T1000 (cell line): ENCODE measurements around the gene OTUD3.
"Not testable (repeated sequence)": the region's sequence is repeated elsewhere in the genome, so short reads cannot be mapped to it uniquely, and the experiment has no call there.

ENCODE experiments used
- DNase-seq: peaks from one replicate; lab custom pipeline; 2025; ENCODE audit warnings: mixed read lengths; lab: John Stamatoyannopoulos, UW

OTUD3 gene

DNA sequence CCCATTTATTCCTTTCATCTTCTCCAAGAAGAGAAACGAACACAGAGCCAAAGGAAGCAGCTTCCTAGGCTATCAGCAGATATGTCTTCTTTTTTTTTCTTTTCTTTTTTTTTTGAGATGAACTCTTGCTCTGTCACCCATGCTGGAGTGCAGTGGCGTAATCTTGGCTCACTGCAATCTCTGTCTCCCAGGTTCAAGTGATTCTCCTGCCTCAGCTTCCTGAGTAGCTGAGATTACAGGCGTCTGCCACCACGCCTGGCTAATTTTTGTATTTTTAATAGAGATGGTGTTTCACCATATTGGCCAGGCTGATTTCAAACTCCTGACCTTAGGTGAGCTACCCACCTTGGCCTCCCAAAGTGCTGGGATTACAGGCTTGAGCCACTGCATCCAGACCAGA is 13.6 kb upstream of the OTUD3 start:
- not testable (repeated sequence) for DNase-seq

DNA sequence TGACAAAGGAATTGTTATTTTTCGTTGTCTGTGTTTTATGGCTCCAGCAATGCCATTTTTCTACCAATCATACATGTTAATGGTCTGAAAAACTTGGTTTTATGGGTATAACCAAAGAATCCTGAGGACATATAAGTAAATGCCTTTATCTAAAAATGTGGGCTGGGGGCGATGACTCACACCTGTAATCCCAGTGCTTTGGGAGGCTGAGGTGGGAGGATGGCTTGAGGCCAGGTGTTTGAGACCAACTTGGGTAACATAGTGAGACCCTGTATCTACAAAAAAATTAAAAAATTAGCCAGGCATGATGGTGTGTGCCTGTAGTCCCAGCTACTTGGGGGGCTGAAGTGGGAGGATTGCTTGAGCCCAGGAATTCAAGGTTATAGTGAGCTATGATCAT is 12.7 kb upstream of the OTUD3 start:
- DNase-seq, result not testable (repeated sequence)

DNA sequence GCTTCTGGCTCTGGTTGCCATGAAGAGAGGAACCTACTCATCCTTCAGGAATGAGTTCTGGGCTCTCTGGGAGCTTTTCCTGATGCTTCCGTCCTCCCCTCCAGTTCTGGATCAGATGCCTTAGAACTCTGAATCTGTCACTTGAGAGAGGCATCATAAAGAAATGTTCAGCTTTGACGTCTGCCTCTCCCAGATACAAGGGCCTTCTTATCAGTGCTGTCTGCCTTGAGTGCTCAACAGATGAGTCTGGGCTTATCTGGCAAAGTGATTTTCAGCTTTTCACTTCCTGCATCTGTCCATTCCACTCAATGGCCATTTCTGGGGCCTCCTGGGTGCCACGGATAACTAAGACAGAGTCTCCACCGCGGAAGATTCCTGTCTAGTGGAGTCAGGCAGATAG is 12.3 kb upstream of the OTUD3 start:
- DNase-seq, result no peak

DNA sequence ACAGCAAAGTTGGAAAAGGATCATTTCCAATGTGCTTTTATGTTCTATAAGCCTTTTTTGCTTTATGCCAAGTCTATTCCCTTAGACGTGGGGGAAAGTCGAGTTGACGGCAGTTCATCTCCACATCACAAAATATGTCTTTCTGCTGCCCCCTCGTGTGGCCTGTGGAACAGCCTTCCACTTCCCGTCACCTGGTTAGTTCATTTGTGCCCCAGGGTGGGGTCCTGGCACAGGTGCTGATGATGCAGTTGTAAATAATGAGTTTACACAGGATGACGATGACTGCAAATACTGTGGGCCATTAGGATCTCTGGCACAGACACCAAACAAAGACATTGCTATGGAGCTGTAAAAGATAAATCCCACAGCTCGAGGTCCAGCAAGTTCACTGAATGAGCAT is 10.0 kb upstream of the OTUD3 start:
- DNase-seq, result no peak

DNA sequence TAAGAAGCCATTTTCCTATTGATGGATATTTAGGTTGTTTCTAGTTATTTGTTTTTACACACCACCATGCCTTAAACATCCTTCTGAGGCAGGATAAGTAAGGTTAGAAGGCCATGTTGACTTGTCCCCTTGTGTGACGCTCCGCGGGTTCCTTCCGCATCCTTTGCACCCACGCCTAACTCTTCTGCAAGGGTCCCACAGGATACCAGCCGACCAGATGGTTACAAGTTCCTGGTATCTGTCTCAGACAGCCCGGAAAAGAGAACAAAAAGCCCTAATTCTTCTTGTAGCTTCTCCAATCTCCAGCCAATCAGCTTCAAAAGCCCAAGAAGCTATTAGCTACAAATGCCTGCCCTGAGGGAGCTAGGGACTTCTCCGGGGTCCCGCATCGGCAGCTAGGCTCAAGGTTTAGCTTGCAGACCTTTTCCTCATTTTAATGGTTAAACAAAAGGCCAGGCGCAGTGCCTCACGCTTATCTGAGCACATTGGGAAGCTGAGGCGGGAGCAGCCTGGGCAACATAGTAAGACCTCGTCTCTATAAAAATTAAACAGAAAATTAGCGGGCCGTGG is 4.9 kb upstream of the OTUD3 start:
- no peak for DNase-seq

DNA sequence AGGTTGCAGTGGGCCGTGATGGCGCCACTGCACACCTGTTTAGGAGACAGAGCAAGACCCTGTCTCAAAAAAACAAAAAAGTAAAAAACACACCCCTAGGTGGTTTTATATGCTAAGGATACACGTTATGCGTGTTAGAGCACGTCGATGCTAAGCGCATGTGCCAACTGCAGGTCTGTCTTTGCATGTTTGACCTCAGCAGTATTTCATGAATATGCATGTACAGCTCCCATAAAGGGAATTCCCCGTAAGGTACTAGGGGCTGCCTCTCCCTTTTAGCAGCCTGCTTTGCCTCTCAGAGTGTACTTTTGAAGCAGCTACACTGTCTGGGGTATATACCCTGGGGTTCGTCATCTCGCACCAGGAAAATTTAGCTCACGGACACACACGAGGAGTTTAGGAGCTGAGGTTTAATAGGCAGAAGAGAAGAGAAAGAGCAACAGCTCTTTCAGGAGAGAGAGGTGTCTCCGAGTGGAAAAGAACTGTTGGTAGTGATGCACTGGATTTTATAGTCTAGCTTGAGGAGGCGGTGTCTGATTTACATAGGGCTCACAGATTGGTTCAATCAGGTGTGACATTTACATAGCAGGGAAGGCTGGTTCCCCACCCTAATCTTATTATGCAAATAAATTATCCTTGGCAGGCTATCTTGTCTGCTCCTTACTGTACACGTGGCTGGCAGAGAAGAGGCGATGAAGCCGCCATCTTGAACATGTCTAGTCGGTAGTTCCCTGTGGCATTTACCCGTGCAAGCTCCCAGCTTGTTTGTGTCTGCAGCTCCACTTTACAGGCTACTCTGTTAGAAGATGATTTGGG is 4.2 kb upstream of the OTUD3 start:
- DNase-seq, result no peak

DNA sequence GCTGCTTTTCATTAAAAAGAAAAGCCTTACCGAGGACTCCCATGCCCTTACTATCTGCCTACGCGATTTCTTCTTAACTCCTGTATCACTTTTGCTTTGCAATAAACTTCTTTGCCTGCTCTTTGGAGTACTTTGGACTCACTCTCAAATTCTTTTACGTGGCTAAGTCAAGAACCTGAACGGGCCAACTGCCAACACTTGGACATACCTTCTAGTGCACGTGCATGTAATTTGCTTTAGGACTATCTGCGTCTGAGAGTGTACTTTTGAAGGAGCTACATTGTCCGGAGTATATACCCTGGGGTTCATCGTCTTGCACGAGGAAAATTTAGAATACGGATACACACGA is 3.6 kb upstream of the OTUD3 start:
- DNase-seq, result no peak

DNA sequence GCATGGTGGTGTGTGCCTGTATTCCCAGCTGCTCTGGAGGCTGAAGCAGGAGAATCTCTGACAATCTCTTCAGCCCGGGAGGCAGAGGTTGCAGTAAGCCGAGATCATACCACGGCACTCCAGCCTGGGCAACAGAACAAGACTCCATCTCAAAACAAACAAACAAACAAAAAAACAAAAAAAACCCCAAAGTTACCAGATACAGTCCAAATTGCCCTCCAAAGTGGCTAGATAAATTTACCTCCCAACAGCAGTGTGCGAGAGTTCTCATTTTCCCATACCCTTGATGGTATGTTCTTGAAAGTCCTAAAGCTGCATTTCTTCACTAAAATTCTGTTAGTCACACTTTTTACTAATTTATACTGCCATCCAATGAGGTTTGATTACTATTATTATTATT is 3.0 kb upstream of the OTUD3 start:
- DNase-seq, result no peak

DNA sequence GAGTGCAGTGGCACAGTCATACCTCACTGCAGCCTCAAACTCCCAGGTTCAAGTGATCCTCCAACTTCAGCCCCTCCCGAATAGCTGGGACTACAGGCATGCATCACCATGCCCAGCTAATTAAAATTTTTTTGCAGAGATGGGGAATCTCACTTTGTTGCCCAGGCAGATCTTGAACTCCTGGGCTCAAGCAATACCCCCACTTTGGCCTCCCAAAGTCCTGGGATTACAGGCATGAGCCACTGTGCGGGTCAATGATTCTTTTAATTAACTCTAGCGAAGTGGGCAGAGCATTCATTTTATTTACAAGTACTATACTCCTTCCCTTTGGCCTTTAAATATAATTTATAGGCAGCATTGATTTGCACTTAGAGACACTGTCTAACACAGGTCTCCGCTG is 2.5 kb upstream of the OTUD3 start:
- no peak for DNase-seq

DNA sequence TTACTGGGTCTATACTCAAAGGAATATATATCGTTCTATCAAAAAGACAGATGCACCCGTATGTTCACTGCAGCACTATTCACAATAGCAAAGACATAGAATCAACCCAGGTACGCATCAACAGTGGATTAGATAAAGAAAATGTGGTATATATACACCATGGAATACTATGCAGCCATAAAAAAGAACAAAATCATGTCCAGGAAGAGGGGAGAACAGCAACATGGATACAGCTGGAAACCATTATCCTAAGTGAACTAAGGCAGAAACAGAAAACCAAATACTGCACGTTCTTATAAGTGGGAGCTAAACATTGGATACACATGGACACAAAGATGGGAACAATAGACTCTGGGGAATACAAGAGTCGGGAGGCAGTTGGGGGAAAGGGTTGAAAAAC is 1.4 kb upstream of the OTUD3 start:
- DNase-seq, result not testable (repeated sequence)

DNA sequence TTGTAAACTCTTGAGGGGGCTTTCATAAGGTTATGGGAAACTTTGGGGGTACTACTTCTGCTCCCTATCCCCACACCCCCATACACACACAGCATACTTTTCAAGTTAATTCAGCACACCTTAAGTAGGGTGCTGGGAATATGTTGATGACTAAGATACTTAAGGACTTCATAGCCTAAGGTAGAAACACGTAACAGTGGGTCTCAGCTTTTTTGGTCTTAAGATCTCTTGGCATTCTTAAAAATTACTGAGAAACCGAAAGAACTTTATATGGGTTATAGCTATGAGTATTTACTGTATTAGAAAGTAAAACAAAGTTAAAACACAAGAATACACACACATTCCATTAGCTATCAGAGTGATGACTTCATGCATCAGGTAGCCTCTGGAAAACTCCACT is 2.1 kb downstream of the OTUD3 start:
- DNase-seq, result no peak

DNA sequence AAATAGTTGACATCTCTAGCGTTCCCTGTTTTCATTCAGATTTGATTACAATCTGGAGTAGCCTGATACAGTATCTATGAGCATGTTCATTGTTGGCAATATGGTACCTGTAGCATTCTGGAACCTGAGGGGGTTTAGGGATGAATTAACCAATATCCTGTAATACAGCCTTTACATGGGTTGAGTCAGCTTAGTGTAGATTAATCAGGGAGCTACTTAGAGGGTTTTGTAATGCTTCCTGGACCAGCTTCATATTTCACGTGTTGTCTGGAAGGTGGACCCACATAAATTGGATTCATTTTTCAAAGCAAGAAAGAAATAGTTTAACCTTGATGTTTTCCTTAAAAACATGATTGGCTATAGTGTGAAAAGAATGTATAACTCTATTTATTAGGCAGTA is 3.6 kb downstream of the OTUD3 start:
- no peak for DNase-seq

DNA sequence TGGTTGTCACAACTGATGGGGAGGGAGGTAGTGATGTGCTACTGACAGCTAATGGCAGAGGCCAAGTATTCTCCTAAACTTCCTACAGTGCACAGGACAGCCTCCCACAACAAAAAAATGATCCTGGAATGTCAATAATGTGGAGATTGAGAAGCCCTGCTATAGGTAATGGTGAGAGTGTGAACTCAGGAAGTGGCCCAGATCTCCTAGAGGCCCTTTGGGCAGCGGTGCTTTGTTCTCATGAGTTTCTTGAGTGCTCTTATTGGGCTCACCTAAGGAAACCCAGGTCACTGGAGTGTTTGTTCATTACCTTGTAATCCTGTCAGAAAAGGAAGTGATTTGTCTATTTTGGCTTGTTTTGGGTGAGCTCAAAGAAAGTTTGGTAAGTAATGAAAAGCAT is 5.9 kb downstream of the OTUD3 start:
- no peak for DNase-seq

DNA sequence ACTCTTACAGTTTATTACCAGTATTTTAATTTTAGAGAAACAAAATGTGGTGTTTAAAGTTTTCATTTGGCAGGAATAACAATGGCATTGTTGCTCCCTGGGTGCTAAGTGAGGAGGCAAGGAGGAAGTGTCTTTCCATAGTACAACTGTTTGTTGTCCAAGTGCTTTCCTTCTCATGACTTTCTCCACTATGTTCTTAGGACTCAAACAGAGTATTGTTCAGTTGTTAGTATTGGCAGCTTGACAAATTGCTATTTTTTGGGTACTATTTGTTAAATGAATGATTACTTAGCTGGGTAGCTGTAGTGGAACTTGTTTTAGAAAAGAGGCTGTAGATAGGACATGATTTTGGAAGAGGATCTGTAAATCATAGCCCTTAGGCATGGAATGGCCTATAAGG is 7.5 kb downstream of the OTUD3 start:
- DNase-seq, result no peak

DNA sequence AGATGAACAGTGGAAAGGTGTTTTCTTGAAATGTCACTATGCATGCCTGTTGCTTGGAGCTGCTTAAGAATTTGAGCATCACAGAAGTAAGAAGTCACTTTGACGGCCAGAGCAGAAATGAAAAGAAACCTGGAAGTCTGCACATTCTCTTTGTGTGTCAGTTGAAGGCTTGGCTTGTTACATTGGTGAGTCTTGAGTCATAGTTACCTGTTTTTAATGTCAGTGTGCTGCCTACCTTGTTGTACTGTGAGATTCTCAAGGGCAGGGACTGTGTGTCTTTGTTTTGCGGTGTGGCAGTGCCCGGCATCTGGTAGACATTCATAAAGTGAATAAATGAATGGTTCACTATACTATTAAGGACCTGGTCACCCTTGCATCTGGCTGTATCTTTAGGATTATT is 9.9 kb downstream of the OTUD3 start:
- no peak for DNase-seq

DNA sequence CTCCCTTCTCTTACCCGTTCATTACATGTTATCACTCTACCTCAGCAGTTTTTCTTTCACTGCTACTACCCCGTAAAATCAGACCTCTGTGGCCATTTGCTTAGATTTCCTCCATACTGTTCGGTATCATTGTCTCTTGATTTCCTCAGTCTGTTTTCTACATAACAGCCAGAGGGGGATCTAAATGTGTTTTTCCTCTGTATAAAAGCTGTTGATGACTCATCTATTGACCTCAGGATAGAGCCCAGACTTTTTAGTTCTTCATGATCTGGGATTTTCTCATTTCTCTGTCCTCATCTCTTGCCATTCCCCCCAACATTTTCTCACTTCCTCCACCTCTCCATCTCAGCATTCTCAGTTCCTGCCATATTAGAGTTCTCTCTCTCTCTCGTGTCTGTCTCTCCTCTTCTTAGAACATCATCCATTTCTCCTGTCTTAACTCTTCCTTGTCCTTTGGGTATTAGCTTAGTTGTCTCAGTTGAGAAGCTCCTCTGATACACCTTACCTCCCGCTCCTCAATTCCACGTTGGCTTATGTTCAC is 10.5 kb downstream of the OTUD3 start:
- DNase-seq, result no peak

DNA sequence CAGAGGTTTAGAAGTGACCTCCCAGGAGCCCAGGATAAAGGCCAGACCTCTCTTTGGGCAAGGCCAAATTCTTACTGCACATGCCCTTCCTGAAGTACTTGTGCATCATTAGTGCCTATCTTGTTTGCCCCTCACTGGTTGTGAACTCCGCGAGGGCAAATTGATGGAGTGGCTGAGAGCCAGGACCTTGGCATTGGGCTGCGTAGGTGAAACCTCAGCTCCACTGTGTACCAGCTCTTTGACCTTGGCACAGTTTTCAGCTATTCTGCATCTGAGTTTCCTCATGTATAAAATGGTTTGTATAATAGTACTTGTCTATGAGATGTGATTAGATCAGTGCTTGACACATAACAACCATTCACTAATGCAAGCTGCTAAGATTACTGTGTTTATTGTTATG is 11.5 kb downstream of the OTUD3 start:
- no peak for DNase-seq

DNA sequence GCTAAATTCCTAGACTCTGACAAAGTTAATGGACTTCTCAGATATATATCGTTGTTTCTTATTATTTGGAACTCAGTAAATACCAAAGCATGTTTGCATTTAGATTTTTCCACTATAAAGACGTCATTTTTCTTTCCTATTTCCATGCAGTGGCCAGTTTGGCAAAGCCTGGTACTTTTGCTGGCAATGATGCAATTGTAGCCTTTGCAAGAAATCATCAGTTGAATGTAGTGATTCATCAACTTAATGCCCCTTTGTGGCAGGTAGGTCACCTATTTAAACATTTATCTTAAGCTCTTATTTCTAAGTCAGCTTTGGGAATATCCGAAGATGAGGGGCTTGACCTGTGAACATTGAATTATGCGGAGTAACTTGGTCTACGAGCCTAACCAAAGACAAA is 12.0 kb downstream of the OTUD3 start:
- no peak for DNase-seq

DNA sequence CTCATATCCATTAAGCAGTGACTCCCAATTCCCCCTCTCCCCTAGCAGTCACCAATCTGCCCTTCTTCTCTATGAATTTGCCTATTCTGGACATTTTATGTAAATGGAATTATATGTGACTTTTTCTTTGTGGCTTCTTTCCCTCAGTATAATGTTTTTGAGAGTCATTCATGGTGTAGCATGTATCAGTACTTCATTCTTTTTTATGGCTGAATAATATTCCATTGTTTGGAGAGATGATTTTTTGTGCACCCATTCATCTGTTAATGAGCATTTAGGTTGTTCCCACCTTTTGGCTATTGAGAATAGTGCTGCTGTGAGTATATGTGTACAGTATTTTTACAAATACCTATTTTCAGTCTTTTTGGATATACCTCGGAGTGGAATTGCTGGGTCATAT is 19.5 kb downstream of the OTUD3 start:
- DNase-seq, result no peak

DNA sequence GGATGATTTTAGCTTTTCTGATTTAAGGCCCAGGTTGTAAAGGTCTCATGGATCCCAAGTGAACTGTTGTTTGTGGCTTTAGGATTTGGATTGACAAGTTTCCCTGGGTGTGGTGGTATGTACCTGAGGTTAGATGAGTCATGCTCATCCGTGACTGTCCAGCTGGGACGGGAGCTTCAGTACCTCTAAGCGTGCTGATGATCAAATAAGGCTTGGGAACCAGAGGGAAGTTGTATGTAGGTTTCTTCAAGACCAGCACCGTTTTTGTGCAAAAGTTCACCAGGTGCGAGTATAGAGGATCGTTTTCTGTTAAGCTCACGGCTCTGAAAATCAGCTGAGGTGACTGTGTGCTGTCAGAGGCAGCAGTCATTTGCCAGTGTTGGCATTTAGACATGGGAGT is 21.4 kb downstream of the OTUD3 start:
- no peak for DNase-seq

DNA sequence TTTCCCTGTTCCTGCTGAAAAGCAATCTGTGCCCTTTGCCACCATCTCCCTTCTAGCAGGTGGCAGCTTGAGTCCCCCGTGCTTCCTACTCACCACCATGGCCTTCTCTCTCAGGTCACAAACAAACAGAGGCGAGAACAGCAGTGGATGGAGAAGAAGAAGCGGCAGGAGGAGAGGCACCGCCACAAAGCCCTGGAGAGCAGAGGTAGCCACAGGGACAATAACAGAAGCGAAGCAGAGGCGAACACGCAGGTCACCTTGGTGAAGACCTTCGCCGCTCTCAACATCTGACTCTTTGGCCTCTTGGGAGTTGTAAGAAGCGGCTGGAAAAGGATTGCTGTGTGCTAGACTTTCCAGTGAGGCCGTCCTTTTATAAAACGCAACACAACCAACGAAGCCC is 25.3 kb downstream of the OTUD3 start:
- no peak for DNase-seq

DNA sequence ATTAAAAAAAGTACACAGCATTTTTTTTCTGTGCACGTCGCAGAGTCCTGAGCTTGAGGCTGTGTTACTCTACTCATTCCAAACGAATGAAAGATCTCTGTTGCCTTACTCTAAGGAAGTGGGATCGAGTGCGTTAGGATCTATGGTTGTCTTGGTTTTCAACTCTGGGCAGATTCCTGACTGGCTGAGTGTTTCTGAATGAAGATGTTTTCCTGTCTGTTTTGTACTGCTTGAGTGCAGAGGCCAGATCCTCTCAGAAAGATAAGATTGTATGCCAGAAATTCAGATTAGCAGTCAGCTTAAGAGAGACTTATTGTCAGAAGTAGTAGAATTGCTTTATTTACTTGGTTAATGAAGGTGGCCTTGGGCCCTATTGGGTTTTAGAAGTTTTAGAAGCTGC is 27.2 kb downstream of the OTUD3 start:
- no peak for DNase-seq

DNA sequence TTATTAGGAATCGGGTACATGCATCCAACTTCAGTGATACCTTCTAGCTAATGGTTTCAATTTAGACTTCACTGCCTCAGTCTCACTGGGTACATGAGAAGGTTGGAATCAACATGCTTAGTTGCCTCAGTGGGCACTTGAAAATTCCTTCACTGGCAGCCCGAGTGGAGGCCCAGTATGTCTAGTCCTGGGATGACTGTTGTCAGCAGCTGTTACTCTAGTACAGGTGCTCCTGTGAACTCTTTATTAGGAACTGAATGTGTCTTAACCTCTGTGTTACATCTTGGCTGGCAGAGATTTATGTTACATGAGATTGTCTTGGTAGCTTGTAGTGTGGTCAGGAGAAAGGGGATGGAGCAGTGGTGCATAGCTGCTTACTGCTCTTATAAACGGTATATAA is 27.8 kb downstream of the OTUD3 start:
- no peak for DNase-seq

DNA sequence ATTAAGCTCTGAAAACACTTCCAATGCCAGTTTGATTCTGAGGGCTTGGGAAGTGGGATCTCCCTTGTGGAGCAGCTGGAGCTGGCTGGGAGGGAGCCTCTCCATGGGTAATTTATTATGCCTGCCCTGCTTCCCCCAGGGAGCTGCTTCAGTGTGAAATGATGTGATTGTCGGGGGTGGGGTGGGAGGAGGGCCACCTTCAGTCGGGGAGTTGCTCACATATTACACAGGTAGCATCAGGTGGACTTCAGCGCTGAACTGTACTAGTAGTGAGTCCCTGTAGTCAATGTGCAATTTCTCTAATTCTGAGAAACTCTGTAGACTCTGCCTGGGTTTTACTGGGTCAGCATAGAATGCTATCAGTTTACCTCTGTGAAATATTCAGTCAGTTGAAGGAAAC is 28.5 kb downstream of the OTUD3 start:
- DNase-seq, result no peak
